DMS53 (cell line): ENCODE measurements around the gene TBC1D5.
"Not testable (repeated sequence)": the region's sequence is repeated elsewhere in the genome, so short reads cannot be mapped to it uniquely, and the experiment has no call there.

Source experiments
- DNase-seq: peaks from one replicate; lab custom pipeline; 2025; lab: John Stamatoyannopoulos, UW

The TBC1D5 gene

GRCh38 chr3:17356585-17356984, 385.8 kb downstream of the TBC1D5 start:
- no peak for DNase-seq

DNA sequence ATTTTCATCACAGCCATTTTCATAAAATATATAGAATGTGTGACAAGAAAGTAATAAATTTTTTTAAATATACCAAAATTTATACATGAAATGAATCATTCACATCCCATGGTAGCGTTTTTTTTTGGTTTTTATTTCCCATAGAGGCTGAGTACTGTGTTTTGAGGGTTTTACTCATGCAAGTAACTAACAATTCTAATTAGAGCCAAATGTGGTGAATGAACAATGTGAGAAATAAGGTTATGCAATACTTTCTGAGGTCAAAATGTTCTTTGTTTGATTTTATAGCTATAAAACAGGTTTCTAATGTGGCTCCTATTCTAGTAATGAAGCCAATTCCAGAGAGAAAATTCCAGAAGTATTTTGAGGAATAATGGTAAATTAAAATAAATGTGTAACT, 386.8 kb downstream of the TBC1D5 start:
- no peak for DNase-seq

DNA sequence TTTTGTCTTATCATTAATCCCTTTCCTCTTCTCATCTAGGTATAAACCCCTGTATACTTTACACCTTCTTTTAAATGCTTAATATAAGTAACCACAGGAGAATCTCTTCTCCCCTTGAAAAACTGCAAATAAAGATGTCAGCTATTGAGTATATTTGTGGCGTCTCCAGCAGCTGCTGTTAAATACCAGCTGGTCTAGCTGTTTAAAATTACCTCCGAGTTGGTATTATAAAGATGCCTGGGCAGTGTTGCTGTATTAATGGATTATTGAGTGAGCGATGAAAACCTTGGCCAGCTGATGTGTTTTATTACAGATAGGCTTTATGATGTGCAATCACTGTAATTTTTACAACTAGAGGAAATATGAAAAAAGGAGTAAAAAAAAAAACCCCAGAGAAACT, 388.1 kb downstream of the TBC1D5 start:
- no peak for DNase-seq

- no peak for DNase-seq
Measured at GRCh38 chr3:17352620-17353019, 389.8 kb downstream of the TBC1D5 start.

- DNase-seq = not testable (repeated sequence)
Measured at GRCh38 chr3:17351193-17351592, 391.2 kb downstream of the TBC1D5 start.

DNA sequence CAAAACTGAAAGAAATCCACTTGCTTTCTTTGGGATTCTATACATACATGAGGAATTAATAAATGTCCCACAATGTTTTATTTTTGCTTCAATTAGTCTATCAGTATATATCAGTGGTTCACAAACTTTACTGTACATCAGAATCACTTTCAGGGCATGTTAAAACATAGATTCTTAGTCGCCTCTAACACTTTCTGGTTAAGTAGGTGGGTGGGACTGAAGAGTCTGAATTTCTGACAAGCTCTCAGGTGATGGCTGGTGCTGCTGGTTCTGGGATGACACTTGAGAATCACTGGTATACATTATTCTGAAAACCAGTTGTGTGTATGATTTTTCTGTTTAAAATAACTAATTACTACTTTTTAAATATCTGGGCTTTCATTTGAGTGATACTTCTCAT, 393.3 kb downstream of the TBC1D5 start:
- DNase-seq = no peak

GRCh38 chr3:17342119-17342518, 400.3 kb downstream of the TBC1D5 start:
- DNase-seq = no peak

DNA sequence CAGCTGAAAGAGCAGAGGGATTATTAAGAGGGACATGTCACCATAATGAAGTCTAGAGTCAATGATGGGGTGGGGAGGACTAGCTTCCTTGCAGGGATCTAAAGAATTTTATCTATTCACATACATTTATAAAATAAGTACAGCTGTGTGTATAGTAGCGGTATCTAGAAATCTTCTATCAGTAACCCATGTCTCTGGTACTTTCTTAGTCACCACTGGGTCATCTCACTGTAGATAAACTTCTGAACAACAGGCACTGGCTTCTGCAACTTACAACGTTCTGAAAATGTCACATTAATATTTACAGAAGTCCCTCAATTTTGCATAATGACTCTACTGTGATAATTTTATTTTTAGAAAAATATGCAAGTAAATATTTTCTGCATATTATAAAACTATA, 401.7 kb downstream of the TBC1D5 start:
- no peak for DNase-seq

DNA sequence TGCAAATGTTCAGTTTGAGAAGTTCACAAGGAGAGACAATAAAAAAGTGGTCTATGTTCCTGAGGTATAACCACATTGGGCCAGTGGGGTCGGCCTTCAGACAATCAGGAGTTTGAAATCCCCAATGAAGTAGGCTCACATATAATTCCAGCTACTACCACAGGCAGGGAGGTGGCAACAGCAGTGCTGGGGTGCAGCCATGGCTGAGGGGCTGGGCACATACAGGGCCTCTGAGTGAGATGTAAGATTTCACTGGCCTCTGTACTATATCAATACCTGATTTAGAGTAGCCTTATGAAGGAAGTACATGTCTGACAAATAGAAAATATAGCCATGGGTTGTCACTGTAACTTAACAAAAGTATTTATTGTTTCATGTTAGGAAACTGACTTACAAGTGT, 402.2 kb downstream of the TBC1D5 start:
- DNase-seq = no peak

GRCh38 chr3:17339132-17339575, 403.3 kb downstream of the TBC1D5 start:
- DNase-seq = no peak

GRCh38 chr3:17336291-17336690, 406.1 kb downstream of the TBC1D5 start:
- no peak for DNase-seq

GRCh38 chr3:17333893-17334292, 408.5 kb downstream of the TBC1D5 start:
- no peak for DNase-seq

DNA sequence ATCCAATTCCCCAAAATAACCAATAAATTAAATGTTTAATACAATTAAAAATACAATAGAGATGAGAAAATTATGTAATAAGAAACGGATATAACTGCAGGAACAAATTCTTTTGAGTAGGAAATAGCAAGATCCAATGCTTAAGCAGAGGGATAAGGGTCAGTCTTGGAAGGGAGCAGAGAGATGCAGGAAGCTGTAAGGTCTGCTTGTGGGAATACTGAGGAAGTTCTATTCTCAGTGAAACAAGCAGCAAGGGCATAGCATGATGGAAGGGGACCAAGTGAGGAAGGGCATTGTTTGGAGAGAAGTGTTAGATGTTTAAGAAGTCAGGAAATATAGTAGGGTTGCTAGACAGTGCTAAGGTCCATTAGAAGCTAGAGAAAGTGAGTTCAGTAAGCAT, 409.0 kb downstream of the TBC1D5 start:
- no peak for DNase-seq

GRCh38 chr3:17330660-17331059, 411.8 kb downstream of the TBC1D5 start:
- DNase-seq = no peak

GRCh38 chr3:17329927-17330326, 412.5 kb downstream of the TBC1D5 start:
- DNase-seq = no peak

- no peak for DNase-seq
Measured at GRCh38 chr3:17322106-17322793, 420.2 kb downstream of the TBC1D5 start.

DNA sequence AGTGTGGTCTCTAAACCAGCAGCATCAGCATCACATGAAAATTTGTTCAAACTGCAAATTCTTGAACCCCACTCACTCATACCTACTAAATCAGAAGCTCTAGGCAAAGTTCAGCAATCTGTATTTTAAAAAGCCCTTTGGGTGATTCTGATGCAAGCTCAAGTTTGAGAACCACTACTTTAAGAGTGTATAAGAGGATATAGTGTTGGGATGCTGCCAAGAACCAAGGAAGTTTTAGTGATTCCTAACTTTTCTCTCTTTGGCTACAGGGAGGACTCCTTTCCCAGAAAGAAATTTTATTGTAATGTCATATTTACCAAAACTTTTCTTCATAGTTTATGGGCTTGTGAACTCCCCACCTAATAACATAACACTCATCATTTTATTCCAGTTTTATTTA, 422.2 kb downstream of the TBC1D5 start:
- no peak for DNase-seq

GRCh38 chr3:17315897-17316296, 426.5 kb downstream of the TBC1D5 start:
- DNase-seq = no peak

DNA sequence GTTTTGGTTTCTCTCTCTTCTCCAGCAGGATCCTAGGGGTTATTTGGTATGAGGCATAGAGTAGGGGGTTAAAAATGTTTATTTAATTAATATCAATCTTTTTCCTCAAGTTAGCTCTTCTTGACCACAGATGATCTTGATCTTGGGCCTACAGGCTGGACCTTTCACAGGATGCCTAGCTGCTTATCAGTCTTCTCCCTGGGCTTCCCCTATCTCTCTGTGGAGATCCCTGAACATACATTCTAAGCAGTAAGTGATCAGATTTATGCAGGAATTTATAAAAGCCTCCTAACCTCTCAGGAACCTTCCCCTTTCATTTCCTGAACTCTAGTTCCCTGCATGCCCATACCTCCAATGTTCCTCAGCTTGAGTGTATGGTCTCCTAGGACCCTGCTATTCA, 428.3 kb downstream of the TBC1D5 start:
- DNase-seq = no peak

- DNase-seq = no peak
Measured at GRCh38 chr3:17313746-17314145, 428.7 kb downstream of the TBC1D5 start.

GRCh38 chr3:17310983-17311382, 431.4 kb downstream of the TBC1D5 start:
- DNase-seq = no peak

GRCh38 chr3:17307887-17308286, 434.5 kb downstream of the TBC1D5 start:
- no peak for DNase-seq

GRCh38 chr3:17307482-17307881, 434.9 kb downstream of the TBC1D5 start:
- peak; percentile 9 for DNase-seq

- DNase-seq = no peak
Measured at GRCh38 chr3:17304969-17305368, 437.5 kb downstream of the TBC1D5 start.
